Parathyroid adenoma (tissue), 2 donors: Measurements from ENCODE around the gene AXDND1.

ENCODE experiments used
- H2AFZ ChIP-seq: fragments of 300-600 bp; sonication (generic); one replicate; pipeline ENCODE4 v1.7.0; 2017; ENCODE audit warnings: antibody characterized with exemption, mild to moderate bottlenecking
- H3K27ac ChIP-seq: fragments of 300-600 bp; sonication (generic); one replicate; pipeline ENCODE4 v1.7.0; 2017
- H3K27me3 ChIP-seq: fragments of 300-600 bp; sonication (generic); one replicate; pipeline ENCODE4 v1.7.0; 2017; ENCODE audit warnings: low read length; ENCODE audit not compliant: control insufficient read depth, insufficient read depth
- H3K36me3 ChIP-seq: fragments of 300-600 bp; sonication (generic); one replicate; pipeline ENCODE4 v1.7.0; 2017; ENCODE audit warnings: low read length; ENCODE audit not compliant: control insufficient read depth, insufficient read depth
- H3K4me1 ChIP-seq: fragments of 300-600 bp; sonication (generic); one replicate; pipeline ENCODE4 v1.7.0; 2017; ENCODE audit warnings: control low read depth
- H3K4me2 ChIP-seq: fragments of 300-600 bp; sonication (generic); one replicate; pipeline ENCODE4 v1.7.0; 2017; ENCODE audit warnings: low read length
- H3K4me3 ChIP-seq: fragments of 300-600 bp; sonication (generic); one replicate; pipeline ENCODE4 v1.7.0; 2017; ENCODE audit warnings: low read depth, low read length
- H3K79me2 ChIP-seq: fragments of 300-600 bp; sonication (generic); one replicate; pipeline ENCODE4 v1.7.0; 2017; ENCODE audit warnings: control low read depth
- H3K9ac ChIP-seq: fragments of 300-600 bp; sonication (generic); one replicate; pipeline ENCODE4 v1.7.0; 2017; ENCODE audit warnings: mild to moderate bottlenecking
- H3K9me3 ChIP-seq: fragments of 300-600 bp; sonication (generic); one replicate; pipeline ENCODE4 v1.7.0; 2017; ENCODE audit warnings: low read length; ENCODE audit not compliant: control insufficient read depth
- TF ChIP-seq, protein P1 (sequence below): fragments of 300-600 bp; sonication (generic); IDR thresholded peaks from one replicate; pipeline ENCODE4 v1.7.0; 2017; ENCODE audit warnings: antibody characterized with exemption, mild to moderate bottlenecking
- donor health status: primary hyperparathyroidism.

AXDND1 gene

DNA sequence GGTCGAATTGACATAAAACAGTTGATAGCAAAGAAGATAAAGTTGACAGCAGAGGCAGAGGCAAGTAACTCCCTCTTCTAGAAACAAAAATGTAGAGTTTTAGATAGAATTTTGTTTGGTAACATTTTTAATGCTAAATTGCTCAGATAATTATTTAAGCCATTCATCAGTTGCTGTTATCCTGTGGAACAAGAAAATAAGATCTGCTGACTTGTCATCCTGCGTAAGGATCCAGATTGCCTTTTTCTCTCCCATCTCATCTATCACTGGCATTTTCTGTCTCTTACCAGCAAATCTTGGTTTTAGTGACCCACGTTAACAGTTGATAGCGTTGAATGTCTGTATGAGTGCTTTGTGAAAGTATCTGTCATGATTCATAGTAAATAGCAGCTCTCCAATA lies 42.3 kb upstream of the AXDND1 start:
- Histone ChIP-seq H3K9ac (no peak overlapping the region), H3K27me3 (no peaks in the 10 kb centered on the region), H3K4me2 (no peak overlapping the region), H3K79me2 (no peaks in the 10 kb centered on the region), H3K4me3 (no peak overlapping the region), H3K4me1 (no peaks in the 10 kb centered on the region), H3K27ac (no peak overlapping the region), H3K9me3 (no peaks in the 10 kb centered on the region), H3K36me3 (no peaks in the 10 kb centered on the region), H2AFZ (no peak overlapping the region)
- TF ChIP-seq, protein P1, sequence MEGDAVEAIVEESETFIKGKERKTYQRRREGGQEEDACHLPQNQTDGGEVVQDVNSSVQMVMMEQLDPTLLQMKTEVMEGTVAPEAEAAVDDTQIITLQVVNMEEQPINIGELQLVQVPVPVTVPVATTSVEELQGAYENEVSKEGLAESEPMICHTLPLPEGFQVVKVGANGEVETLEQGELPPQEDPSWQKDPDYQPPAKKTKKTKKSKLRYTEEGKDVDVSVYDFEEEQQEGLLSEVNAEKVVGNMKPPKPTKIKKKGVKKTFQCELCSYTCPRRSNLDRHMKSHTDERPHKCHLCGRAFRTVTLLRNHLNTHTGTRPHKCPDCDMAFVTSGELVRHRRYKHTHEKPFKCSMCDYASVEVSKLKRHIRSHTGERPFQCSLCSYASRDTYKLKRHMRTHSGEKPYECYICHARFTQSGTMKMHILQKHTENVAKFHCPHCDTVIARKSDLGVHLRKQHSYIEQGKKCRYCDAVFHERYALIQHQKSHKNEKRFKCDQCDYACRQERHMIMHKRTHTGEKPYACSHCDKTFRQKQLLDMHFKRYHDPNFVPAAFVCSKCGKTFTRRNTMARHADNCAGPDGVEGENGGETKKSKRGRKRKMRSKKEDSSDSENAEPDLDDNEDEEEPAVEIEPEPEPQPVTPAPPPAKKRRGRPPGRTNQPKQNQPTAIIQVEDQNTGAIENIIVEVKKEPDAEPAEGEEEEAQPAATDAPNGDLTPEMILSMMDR, result no peak

DNA sequence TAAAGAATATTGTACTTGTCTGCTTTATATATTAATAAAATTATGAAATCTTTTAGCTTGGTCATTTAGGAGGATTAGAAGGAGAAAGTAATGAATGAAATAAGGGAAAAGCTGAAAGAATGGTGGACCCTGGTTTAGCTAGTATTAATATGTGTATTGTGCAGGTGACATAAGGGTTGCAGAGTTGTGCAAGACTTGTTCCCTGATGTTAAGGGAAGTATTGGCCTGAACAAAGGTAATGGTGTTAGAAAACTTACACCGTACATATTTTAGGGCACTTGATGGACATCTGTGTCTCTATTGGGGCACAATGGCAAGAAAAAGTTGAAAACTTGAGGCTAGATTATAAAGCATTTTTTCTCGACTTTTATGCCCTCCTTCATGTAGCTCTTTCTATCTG lies 39.9 kb upstream of the AXDND1 start:
- H3K9me3 ChIP-seq, result no peaks in the 10 kb centered on the region
- TF ChIP-seq, protein P1, result no peak
- H3K27me3 ChIP-seq, result no peaks in the 10 kb centered on the region
- H3K36me3 ChIP-seq, result no peaks in the 10 kb centered on the region
- no peaks in the 10 kb centered on the region for H3K79me2 ChIP-seq
- no peak overlapping the region for H3K4me2 ChIP-seq
- H2AFZ ChIP-seq, result no peak overlapping the region
- H3K4me3 ChIP-seq, result no peak overlapping the region
- no peak overlapping the region for H3K9ac ChIP-seq
- H3K4me1 ChIP-seq, result no peaks in the 10 kb centered on the region
- H3K27ac ChIP-seq, result no peak overlapping the region

DNA sequence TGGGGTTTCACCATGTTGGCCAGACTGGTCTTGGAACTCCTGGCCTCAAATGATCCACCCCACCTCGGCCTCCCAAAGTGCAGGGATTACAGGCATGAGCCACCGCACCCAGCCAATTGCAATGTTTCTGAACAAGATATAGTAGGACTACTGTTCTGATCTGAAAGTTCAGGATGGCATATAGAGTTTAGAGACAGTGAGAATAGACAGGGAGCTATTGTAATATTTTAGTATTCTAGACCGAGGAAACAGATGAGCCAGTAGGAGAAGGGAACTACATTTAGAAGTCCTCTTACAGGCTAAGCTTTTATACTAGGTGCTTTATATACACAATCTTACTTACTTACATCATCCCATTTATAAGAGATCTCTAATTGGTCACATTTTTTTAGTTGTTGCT lies 39.0 kb upstream of the AXDND1 start:
- H3K4me3 ChIP-seq, result no peak overlapping the region
- no peak overlapping the region for H3K4me2 ChIP-seq
- H2AFZ ChIP-seq, result no peak overlapping the region
- no peaks in the 10 kb centered on the region for H3K9me3 ChIP-seq
- no peaks in the 10 kb centered on the region for H3K27me3 ChIP-seq
- H3K79me2 ChIP-seq, result no peaks in the 10 kb centered on the region
- H3K27ac ChIP-seq, result no peak overlapping the region
- no peak overlapping the region for H3K9ac ChIP-seq
- TF ChIP-seq, protein P1, result no peak
- H3K36me3 ChIP-seq, result no peaks in the 10 kb centered on the region
- no peaks in the 10 kb centered on the region for H3K4me1 ChIP-seq

DNA sequence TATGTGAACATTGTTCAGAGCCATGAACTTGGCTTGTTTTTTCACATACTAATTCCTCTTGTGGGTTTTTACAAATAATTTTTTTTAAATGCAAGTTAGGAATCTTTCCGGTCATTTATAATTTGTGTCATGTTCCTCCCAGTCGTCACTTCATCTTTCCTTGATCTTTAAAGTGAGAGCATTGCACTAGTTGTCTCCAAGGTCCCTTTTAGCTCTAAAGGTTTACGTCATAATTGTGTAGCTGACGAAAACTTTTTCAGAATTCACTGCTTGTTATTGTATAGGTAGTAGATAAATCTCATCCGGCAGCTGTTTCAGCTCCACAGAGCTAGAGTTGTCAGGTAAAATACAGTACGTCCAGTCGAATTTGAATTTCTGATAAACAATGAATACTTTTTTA lies 38.6 kb upstream of the AXDND1 start:
- no peak overlapping the region for H3K4me2 ChIP-seq
- no peak overlapping the region for H2AFZ ChIP-seq
- no peaks in the 10 kb centered on the region for H3K9me3 ChIP-seq
- no peaks in the 10 kb centered on the region for H3K79me2 ChIP-seq
- no peak overlapping the region for H3K9ac ChIP-seq
- peaks cover 1% of the 10 kb centered on the region for H3K4me1 ChIP-seq
- TF ChIP-seq, protein P1, result no peak
- H3K27me3 ChIP-seq, result no peaks in the 10 kb centered on the region
- H3K36me3 ChIP-seq, result no peaks in the 10 kb centered on the region
- no peak overlapping the region for H3K27ac ChIP-seq
- H3K4me3 ChIP-seq, result no peak overlapping the region

DNA sequence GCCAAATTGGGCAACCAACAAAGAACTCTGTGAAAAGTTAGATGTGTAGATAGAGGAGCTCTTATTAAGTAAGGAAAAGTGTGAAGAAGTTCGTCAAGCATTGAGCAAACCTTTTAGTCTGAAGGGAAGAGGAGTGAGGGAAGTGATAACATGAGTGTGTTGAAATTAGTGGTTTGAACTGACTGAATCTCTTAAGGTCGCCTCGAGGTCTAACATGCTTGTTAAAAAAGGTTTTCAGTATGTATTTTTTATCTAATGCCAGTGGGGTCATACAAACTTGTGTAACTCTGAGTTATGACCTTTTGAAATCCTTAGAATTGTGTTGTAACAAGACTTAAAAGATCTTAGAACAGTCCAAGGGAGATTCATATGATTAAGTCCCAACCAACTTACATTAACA lies 38.1 kb upstream of the AXDND1 start:
- H2AFZ ChIP-seq, result no peak overlapping the region
- H3K4me3 ChIP-seq, result no peak overlapping the region
- H3K27ac ChIP-seq, result no peak overlapping the region
- no peaks in the 10 kb centered on the region for H3K27me3 ChIP-seq
- H3K36me3 ChIP-seq, result no peaks in the 10 kb centered on the region
- peaks cover 2% of the 10 kb centered on the region for H3K4me1 ChIP-seq
- no peaks in the 10 kb centered on the region for H3K79me2 ChIP-seq
- H3K4me2 ChIP-seq, result no peak overlapping the region
- TF ChIP-seq, protein P1, result no peak
- no peak overlapping the region for H3K9ac ChIP-seq
- H3K9me3 ChIP-seq, result no peaks in the 10 kb centered on the region
